Endometrial microvascular endothelial cells (primary cell): ENCODE measurements around the gene RTEL1. TPM values are rescaled to one million over a fixed set of nuclear protein-coding genes. Genes with fewer than 3 reads are reported as not detected.
"Not testable (repeated sequence)": the region's sequence is repeated elsewhere in the genome, so short reads cannot be mapped to it uniquely, and the experiment has no call there.

ENCODE experiments used
- in situ Hi-C: cut with HindIII; loops from 2 replicates; pipeline ENCODE4 v1.10.0; 2017; ENCODE audit warnings: low sequenced_read_pairs, low pct_unique_long_range_greater_than_20kb; ENCODE audit errors: inconsistent ontology term
- total RNA-seq: library from RNA; depleted of rRNA; stranded (reverse); fragments of >200 nt; gene quantifications from one replicate; pipeline ENCODE4 v1.2.3, GENCODE V29; 2015; ENCODE audit errors: inconsistent ontology term

The RTEL1 gene
- total RNA-seq, 1 donor from 2014 or later: 15.1 TPM

DNA sequence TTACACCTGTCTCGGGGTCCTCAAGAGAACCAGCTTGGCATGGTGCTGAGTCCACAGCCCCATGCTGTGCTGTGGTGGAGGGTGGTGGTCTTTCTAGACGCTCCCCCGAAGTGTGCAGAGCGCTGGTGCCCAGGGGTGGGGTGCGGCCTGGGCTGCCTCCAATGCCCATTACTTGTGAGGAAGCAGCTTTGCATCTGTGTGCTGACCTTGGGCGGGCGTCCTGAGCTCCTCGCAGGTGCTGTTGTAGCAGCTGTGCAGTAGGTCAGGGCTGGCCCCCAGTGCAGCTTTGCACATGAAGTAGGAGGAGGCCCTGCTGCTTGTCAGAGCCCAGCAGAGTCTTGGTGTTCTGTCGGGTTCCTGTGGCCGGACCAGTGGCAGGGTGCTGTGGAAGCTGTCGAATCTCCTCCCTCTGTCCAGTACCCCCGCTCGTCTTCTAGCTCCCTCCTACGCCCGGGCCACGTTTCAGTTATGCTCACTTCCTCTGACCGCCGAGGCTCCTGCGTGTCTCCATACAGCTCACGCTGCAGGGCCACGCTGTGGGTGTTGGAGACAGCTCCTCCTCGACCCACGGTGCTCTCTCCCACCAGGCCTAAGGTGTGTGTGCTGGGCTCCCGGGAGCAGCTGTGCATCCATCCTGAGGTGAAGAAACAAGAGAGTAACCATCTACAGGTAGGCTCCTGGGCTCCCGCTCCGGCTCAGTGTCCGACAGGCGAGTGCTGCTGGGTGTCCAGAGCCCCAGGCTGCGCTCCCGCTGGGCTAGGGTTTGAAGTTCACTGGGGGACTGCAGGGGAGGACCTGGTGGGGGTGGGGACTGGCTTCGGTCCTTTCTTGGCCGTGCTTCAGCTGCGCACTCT is 4.1 kb downstream of the RTEL1 start:
- in situ Hi-C loops: no loop called here

GRCh38 chr20:63662813-63663189 is 4.7 kb downstream of the RTEL1 start:
- in situ Hi-C loops: no loop called here

DNA sequence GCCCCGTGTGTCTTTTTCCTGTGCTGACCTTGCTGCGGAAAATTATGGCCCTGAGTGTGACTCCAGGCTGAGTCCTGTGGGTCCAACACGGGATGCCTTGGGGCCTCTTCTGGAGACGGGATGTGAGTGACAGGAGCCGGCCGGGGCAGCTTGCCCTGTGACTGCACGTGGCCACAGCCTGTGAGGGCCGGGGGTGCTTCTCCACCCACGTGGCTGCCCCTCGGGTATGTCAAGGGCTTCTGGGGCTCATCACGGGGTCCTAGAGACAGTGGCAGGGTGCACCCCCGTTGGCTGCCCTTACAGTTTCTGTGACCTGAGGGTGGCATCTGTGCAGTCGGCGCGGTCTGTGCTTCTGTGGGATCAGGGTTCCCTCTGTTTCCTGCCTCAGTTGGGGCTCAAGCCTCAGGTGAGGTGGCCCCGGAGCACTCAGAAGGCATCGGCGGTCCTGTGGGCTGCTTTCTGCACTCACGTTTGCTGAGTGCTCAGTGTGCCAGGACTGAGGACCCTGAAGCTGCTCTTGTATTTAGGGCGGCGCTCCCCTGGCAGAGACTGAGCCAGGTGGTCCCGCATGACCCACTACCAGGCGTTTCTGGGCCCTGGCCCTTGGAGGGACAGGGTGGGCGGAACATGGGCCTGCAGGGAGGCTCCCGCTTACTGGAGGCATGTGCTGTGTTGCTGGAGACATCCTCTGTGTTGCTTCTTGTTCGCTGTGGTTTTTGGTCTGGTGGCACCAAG is 5.4 kb downstream of the RTEL1 start:
- in situ Hi-C loops: no loop called here

DNA sequence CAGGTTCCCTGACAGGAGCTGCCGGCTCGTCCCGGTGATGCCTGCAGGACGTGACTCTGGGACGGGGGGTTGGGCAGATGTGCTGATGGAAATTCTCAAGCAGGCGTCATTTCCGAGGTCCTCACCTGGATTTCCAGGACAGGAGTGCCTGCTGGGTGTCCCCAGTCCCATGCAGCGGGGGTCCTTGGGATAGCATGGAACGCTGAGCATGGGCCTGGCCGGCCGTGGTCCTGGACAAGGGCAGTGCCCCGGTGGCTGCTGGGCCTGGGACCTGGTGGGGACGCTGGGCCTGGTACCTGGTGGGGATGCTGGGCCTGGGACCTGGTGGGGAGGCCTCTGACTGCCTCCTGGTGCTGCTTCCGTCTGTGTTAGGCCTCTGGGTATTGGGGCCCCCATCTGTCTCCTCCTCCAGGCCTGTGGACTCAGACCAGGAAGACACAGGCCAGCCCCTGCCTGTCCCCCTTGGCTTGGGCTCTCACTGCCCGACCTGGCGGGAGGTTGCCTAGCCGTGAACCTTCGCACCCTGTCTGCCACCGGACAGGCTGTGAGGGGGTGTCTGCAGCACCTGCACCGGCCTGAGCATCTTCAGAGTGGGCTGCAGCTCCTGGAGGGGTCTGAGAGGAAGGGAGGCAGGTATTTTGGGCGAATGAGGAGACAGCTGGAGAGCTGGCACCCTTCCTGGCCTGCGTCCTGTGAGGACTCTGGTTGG is 6.2 kb downstream of the RTEL1 start:
- in situ Hi-C loops: no loop called here

DNA sequence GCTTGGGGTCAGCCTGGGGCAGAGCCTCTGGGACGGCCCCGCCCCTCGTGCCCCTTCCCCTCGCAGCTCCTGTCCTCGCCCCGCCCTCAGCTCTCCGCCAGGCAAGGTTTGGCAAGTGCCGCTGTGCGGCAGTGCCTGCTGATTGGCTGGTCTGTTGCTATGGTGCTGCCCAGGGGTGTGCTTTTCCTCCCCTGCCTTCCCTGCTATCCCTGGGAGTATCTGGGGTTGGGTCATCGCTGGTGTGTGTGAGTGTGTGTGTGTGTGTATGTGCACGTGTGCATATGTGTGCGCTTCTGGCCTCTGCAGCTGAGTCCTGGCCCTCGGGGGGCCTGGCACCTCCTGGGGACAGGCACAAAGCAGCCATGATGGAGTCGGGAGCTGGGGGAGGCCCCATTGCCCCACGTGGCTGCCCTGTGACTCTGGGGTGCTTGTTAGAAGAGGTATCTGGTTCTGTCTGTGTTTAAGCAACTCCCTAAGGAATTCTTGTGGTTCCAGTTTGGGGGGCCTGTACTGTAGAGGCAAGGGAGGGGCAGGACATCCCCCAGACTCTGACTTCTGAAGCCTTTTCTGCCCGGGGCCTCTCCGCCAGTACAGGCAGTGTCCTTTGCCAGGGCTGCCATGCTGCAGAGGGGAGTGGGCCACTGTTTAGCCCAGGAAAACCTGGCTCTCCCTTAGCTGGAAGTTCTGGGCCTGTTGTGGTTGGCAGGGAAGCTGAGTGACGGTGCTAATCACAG is 6.9 kb downstream of the RTEL1 start:
- in situ Hi-C loops: no loop called here

DNA sequence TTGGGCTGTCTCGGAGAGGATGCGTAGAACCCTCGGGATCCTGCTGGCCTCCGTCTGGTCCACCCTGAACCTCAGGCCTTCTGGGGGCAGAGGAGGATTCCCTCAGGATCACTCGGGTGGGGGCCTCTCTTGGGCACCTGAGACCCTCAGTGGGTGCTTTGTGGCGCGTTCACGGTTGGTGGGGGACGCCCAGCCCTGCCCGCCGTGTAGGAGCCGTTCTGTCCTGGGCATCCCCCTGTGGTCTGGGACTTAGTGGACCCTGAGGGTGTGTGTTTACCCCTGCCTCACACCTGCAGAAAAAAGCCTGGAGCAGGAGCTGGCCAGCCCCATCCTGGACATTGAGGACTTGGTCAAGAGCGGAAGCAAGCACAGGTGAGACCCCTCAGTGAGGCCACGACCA is 7.6 kb downstream of the RTEL1 start:
- in situ Hi-C loops: no loop called here

GRCh38 chr20:63667858-63668257 is 9.7 kb downstream of the RTEL1 start:
- in situ Hi-C loops: no loop called here

DNA sequence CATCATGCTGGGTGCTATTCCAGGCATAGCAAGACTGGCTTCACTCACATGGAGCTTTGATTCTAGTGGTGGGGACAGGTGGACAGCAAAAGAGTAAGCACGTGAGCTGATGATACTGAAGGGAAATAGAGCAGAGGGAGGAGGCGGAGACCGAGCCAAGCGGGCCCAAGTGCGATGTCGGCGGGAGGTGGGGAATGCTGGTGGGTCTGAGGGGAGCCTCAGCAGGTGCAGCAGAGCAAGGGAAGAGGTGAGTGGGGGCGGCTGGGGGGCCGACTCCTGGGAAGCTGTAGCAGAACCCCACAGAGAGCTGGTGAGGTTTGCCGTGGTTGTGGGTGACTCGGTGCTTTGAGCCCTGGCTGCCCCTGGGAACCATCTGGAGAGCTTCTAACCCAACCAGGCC is 10.2 kb downstream of the RTEL1 start:
- in situ Hi-C loops: no loop called here

GRCh38 chr20:63671695-63672094 is 13.6 kb downstream of the RTEL1 start:
- in situ Hi-C loops: not testable (repeated sequence)

DNA sequence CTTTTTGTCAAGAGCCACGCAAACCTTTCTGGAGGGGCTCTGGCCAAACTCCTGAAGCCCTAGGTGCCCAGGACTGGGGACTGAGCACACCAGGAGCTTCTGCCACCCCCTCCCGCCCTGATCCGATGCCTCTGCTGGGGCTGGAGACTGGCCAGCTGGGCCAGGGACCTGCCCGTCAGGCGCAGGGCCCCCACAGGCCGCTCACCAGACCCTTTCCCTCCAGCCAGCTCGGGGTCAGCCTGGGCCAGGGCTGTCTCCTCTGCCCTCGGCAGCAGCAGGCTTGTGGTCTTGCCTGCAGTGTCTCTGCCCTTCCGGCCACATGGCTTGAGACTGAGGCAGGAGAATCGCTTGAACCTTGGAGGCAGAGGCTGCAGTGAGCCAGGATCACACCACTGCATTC is 14.6 kb downstream of the RTEL1 start:
- in situ Hi-C loops: no loop called here

- in situ Hi-C loops: no loop called here
Observed at GRCh38 chr20:63673951-63674350, 15.8 kb downstream of the RTEL1 start.

GRCh38 chr20:63675681-63676368 is 17.7 kb downstream of the RTEL1 start:
- in situ Hi-C loops: no loop called here

DNA sequence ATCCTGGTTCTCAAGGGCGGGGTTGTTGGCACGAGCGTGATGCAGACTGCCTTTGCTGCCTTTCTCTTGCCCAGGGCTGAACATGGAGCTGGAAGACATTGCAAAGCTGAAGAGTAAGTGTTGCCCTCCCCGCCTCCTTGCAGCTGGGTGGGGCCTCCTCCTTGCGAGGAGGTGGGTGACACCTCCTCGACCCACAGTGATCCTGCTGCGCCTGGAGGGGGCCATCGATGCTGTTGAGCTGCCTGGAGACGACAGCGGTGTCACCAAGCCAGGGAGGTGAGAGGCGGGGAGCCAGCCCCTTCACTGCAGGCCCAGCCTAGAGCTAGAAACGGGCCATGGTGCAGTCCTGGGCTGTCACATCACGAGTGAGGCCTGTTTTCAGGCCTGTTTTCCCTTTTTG is 20.0 kb downstream of the RTEL1 start:
- in situ Hi-C loops: no loop called here

- in situ Hi-C loops: no loop called here
Observed at GRCh38 chr20:63678667-63679465, 20.8 kb downstream of the RTEL1 start.

DNA sequence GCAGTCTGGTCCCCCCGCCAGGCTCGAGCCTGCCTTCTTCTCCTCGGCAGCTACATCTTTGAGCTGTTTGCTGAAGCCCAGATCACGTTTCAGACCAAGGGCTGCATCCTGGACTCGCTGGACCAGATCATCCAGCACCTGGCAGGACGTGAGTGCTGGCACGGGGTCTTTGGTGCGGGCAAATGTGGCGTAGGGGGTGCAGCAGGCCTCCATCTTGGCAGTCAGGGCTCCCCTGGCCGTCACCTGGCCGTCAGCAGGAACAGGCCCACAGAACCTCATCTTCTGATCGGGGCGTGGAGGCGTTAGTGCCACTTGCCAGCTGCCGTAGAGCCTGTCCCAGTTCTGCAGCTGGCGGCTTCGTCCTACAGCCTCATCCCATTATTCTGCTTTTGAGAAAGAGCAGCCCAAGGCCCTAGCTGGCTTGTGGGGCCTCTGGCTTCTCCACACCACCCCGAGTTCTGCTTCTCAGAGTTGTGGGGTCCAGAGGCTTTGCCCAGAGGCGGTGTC is 21.7 kb downstream of the RTEL1 start:
- in situ Hi-C loops: no loop called here

DNA sequence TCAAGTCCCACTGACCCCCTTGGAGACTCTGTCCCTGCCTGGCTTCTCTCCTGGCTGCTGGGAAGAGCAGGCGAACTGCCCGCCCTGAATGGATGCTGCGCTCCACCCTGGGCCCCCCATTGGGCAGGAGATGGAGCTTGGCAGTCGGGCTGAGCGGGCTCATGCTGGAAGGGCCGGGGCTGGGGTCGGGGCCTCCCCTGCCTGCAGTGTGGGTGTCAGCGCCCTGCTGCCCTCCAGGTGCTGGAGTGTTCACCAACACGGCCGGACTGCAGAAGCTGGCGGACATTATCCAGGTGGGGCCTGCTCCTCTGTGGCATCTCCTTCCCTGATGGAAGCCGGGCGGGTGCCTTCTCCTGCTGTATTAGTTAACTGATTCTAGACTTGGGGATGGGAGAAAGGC is 22.3 kb downstream of the RTEL1 start:
- in situ Hi-C loops: no loop called here

DNA sequence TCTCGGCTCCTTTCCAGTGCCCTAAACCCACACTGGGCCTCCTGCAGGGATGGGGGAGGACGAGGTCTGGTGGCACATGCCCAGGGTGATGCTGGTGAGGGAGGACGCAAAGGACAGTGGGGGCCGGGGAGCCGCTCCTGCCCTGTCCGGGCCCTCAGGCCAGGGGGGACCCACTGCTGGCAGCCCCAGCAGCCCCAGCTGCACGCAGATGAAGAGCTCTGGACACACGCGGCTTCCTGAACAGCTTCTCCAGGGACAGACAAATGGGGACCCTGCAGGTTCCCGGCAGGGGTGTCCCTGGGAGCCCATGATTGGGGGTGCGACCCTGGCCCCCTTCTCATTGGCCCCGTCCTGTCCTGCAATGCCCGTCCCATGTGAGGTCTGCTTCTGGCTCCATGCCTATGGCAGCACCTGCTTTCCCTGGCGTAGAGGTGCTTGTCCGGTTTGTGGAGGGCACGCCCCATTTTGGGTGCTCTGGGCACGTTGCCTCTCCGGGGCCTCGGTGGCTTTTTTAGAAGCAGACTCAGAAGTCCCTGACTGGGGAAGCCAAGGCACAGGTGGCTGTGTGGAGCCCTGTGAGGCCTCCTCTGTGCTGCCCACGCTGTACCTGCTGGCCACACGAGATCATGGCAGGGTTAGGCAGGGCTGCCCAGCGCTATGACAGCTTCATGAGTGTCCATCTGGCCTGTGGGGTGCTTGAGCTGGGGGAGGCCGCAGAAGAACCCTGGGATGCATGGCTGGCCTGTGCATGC is 22.9 kb downstream of the RTEL1 start:
- in situ Hi-C loops: no loop called here
